Measurements from ENCODE around the gene INSR.

DNA sequence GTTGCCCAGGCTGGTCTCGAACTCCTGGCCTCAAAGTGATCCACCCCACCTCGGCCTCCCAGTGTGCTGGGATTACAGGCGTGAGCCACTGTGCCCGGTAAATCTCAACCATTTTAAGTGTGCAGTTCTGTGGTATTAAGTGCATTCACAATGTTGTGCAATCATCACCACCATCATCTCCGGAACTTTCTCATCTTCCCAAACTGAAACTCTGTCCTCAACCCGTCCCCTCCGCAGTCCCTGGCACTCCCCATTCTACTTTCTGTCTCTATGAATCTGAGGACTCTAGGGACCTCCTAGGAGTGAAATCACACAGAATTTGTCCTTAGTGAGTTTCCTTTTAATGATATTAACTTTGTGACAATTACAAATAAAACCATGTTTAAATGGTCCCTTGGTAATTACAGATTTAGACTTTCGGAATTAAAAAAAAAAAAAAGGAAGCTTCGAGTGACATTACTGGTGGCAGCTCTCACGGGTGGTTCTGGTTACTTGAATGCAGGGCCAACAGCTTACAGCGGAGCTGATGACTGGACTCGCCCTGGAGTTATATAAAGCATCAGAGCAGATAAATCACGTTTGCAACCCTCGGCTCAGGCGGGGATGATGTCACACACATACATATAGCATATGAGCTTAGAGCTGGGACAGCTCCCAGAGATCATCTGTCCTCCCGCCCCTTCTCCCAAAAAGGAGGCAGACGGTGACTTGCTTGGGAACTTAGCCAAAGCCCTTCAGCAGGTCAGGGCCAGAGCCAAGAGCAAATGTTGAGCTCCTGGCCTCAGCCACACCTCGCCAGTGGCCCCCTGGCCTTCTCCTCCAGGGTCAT lies 134.9 kb downstream of the INSR start:
- TF ChIP-seq MYC (IDR thresholded peaks at IDR 0.05; ENCODE audit: low read depth, low read length) (no peak), POLR2AphosphoS5 (IDR thresholded peaks at IDR 0.05; ENCODE audit: insufficient read depth, low read depth, low read length) (no peak), EZH2 (IDR thresholded peaks at IDR 0.05; ENCODE audit: borderline replicate concordance, low read depth, low read length, severe bottlenecking) (no peak), POLR2A (IDR thresholded peaks at IDR 0.05; ENCODE audit: low read depth, low read length) (no peak), JUN (IDR thresholded peaks at IDR 0.05; ENCODE audit: borderline replicate concordance, insufficient read depth, insufficient read length, low read depth) (no peak), GATA2 (IDR thresholded peaks at IDR 0.05; ENCODE audit: insufficient read depth, insufficient read length, low read depth, low read length) (no peak), FOS (IDR thresholded peaks at IDR 0.05; ENCODE audit: borderline replicate concordance, insufficient read depth, low read length) (no peak)
- TF ChIP-seq, protein P1, sequence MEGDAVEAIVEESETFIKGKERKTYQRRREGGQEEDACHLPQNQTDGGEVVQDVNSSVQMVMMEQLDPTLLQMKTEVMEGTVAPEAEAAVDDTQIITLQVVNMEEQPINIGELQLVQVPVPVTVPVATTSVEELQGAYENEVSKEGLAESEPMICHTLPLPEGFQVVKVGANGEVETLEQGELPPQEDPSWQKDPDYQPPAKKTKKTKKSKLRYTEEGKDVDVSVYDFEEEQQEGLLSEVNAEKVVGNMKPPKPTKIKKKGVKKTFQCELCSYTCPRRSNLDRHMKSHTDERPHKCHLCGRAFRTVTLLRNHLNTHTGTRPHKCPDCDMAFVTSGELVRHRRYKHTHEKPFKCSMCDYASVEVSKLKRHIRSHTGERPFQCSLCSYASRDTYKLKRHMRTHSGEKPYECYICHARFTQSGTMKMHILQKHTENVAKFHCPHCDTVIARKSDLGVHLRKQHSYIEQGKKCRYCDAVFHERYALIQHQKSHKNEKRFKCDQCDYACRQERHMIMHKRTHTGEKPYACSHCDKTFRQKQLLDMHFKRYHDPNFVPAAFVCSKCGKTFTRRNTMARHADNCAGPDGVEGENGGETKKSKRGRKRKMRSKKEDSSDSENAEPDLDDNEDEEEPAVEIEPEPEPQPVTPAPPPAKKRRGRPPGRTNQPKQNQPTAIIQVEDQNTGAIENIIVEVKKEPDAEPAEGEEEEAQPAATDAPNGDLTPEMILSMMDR (IDR thresholded peaks at IDR 0.05; ENCODE audit: extremely low read depth in 1 of 2, insufficient read depth in 1 of 2, low read depth in 1 of 2, low read length in 2 of 2), result no peak
- TF ChIP-seq, protein P2, sequence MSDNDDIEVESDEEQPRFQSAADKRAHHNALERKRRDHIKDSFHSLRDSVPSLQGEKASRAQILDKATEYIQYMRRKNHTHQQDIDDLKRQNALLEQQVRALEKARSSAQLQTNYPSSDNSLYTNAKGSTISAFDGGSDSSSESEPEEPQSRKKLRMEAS (IDR thresholded peaks at IDR 0.05; ENCODE audit: insufficient read depth, insufficient read length), result no peak

Measured in endothelial cell of umbilical vein (primary cell).